GM12872 (cell line): Measurements from ENCODE around the gene FBP1.

ENCODE experiments used
- CTCF ChIP-seq: IDR thresholded peaks from 3 replicates; pipeline ENCODE4 v1.5.1; 2011; ENCODE audit warnings: low read depth, mild to moderate bottlenecking, low read length, moderate library complexity; ENCODE audit not compliant: insufficient read depth

The FBP1 gene

DNA sequence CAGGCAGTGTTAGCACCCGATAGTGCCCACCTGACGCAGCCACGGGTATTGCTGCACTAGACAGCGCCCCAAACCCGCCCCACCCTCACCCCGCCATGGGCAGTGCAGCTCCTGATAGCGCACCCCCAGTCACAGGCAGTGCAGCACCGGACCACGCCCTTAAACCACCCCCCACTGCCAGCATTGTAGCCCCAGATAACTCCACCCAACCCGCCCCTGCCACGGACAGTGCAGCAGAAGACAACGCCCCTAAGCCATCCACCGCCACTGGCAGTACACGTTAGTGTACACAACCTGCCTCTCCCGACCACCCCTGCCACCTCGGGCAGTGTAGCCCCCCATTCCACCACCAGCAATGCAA, 85.3 kb downstream of the FBP1 start:
- TF ChIP-seq CTCF: no peak
